ENCODE data around the gene SNHG17.
"Not testable (repeated sequence)": the region's sequence is repeated elsewhere in the genome, so short reads cannot be mapped to it uniquely, and the experiment has no call there.

GRCh38 chr20:38432870-38433269, 2.3 kb downstream of the SNHG17 start:
- TF ChIP-seq CTCF, POLR2A (IDR thresholded peaks at IDR 0.05): not testable (repeated sequence)

All from uterus (tissue), 2 donors.